Panc1 (cell line): Measurements from ENCODE around the gene SLC35A3. TPM values are rescaled to one million over a fixed set of nuclear protein-coding genes. Genes with fewer than 3 reads are reported as not detected.

ENCODE experiments used
- ATAC-seq: fragments of 200-7000 bp; cut with Tn5 transposase; 2 replicates; pipeline ENCODE4 v1.9.1; 2020; ENCODE audit warnings: mild to moderate bottlenecking, moderate library complexity
- BruUV-seq: library from RNA; stranded (reverse); fragments of 400-500 nt; replicated peaks from 2 replicates; lab custom pipeline; 2021; lab: Mats Ljungman, UMichigan
- CTCF ChIA-PET: fragments of 300-600 bp; sonication (Branson Sonifier 250); formaldehyde crosslinking; loops from one replicate; lab custom pipeline; 2022; ENCODE audit warnings: antibody characterized with exemption; lab: Charles Lee
- POLR2A ChIA-PET: fragments of 300-600 bp; sonication (Branson Sonifier 250); formaldehyde crosslinking; loops from one replicate; lab custom pipeline; 2022; ENCODE audit warnings: antibody characterized with exemption; lab: Charles Lee
- DNase-seq: peaks from one replicate; pipeline ENCODE4 v3.0.0-alpha.2; 2010; ENCODE audit warnings: low read depth, low spot score
- H3K27ac ChIP-seq: 2 replicates; pipeline ENCODE4 v1.5.1; 2011; ENCODE audit warnings: mild to moderate bottlenecking, low read length, inconsistent platforms
- H3K27me3 ChIP-seq: fragments of 200-500 bp; sonication (Bioruptor generic); 2 replicates; pipeline ENCODE4 v1.6.0; 2014; ENCODE audit warnings: low read length, inconsistent platforms; ENCODE audit not compliant: control insufficient read depth, insufficient read depth
- H3K36me3 ChIP-seq: fragments of 200-500 bp; sonication (Bioruptor generic); 2 replicates; pipeline ENCODE4 v1.5.1; 2014; ENCODE audit warnings: inconsistent platforms, mild to moderate bottlenecking, low read length, moderate library complexity; ENCODE audit not compliant: control insufficient read depth, insufficient read depth
- H3K4me1 ChIP-seq: 2 replicates; pipeline ENCODE4 v1.5.1; 2011; ENCODE audit warnings: inconsistent platforms, mild to moderate bottlenecking, low read length, moderate library complexity; ENCODE audit not compliant: control insufficient read depth, insufficient read depth
- H3K4me3 ChIP-seq, 2 experiments: 2 replicates each; pipeline ENCODE4 v1.5.1; 2011 to 2012; ENCODE audit warnings: low read depth in 2 of 2, low read length in 2 of 2, mild to moderate bottlenecking in 2 of 2, inconsistent platforms in 1 of 2, moderate library complexity in 1 of 2
- H3K9me3 ChIP-seq: fragments of 200-500 bp; sonication (Bioruptor generic); 2 replicates; pipeline ENCODE4 v1.5.1; 2014; ENCODE audit warnings: low read depth, mild to moderate bottlenecking, inconsistent platforms, low read length, moderate library complexity; ENCODE audit not compliant: control insufficient read depth, insufficient read depth
- POLR2AphosphoS5 ChIP-seq: IDR thresholded peaks from 2 replicates; pipeline ENCODE4 v1.6.1; 2012; ENCODE audit warnings: mild to moderate bottlenecking, low read depth, low read length, moderate library complexity
- SIN3A ChIP-seq: IDR thresholded peaks from 2 replicates; pipeline ENCODE4 v1.6.1; 2012; ENCODE audit warnings: low read depth, mild to moderate bottlenecking, low read length, moderate library complexity, borderline replicate concordance; ENCODE audit not compliant: insufficient read depth
- TCF7L2 ChIP-seq: IDR thresholded peaks from 2 replicates; pipeline ENCODE4 v1.6.1; 2011; ENCODE audit warnings: mild to moderate bottlenecking, low read depth, low read length, inconsistent platforms
- in situ Hi-C: cut with HindIII; loops from 2 replicates; pipeline ENCODE4 v1.10.0; 2016; ENCODE audit warnings: low sequenced_read_pairs, low pct_unique_long_range_greater_than_20kb
- intact Hi-C: fragments of 100-400 bp; cut with micrococcal nuclease; formaldehyde crosslinking; loops from one replicate; pipeline ENCODE4 v1.10.0; 2022; ENCODE audit not compliant: unreplicated experiment
- total RNA-seq: library from RNA; stranded (reverse); gene quantifications from one replicate; pipeline ENCODE4 v1.2.1, GENCODE V29; 2021; ENCODE audit not compliant: unreplicated experiment
- TF ChIP-seq, protein P1 (sequence below), 2 experiments: IDR thresholded peaks; 2 replicates each; pipeline ENCODE4 v1.6.1; 2011 to 2012; ENCODE audit warnings: low read depth in 2 of 2, control low read depth in 1 of 2, low read length in 1 of 2, mild to moderate bottlenecking in 1 of 2, moderate library complexity in 1 of 2; ENCODE audit not compliant: insufficient read depth in 1 of 2
- TF ChIP-seq, protein P2 (sequence below): fragments of 450-650 bp; IDR thresholded peaks from 2 replicates; pipeline ENCODE4 v1.5.1; 2017; ENCODE audit warnings: mild to moderate bottlenecking

Gene SLC35A3
- total RNA-seq, 1 experiment from 2014 or later: 15.9 TPM

DNA sequence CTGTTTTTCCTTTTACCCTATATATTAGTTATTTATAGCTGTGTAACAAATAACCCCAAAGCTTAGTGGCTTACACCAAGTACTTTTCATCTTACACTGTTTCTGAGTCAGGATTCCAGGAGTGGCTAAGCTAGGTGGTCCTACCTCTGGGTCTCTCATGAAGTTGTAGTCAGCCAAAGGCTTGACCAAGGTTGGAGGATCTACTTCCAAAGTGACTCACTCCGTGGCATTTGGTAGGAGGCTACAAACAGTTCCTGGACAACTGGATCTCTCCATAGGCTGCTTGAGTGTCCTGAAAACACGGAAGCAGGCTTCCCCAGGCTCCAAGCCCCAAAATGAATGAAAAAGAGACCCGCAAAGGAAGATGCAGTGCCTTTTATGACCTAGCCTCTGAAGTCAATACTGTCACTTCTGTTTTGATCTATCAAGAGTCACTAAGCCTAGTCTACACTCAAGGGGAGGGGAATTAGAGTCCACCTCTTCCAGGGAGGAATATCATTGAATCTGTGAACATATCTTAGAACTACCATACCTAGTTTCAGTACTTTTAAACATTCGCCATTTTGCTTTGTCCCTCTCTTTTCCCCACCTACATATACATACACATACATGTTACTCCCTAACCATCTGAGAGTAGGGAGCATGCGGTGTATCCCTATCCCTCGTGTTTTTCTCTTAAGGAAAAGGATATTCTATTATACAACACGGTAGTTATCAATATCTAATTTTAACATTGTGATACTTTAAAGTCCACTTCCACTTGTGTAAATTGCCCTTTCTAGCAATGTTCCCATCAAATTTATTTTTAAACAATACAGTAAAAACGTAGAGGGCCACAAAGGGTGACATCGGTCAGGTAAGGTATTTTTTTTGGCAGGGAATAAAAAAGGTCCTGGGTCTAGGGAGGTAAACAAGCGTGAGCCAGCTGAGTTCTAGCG, 67.2 kb downstream of the SLC35A3 start:
- peaks cover 4% of the 10 kb centered on the region; the same call in 1 of the 2 replicates for H3K4me1 ChIP-seq
- TF ChIP-seq, protein P1, sequence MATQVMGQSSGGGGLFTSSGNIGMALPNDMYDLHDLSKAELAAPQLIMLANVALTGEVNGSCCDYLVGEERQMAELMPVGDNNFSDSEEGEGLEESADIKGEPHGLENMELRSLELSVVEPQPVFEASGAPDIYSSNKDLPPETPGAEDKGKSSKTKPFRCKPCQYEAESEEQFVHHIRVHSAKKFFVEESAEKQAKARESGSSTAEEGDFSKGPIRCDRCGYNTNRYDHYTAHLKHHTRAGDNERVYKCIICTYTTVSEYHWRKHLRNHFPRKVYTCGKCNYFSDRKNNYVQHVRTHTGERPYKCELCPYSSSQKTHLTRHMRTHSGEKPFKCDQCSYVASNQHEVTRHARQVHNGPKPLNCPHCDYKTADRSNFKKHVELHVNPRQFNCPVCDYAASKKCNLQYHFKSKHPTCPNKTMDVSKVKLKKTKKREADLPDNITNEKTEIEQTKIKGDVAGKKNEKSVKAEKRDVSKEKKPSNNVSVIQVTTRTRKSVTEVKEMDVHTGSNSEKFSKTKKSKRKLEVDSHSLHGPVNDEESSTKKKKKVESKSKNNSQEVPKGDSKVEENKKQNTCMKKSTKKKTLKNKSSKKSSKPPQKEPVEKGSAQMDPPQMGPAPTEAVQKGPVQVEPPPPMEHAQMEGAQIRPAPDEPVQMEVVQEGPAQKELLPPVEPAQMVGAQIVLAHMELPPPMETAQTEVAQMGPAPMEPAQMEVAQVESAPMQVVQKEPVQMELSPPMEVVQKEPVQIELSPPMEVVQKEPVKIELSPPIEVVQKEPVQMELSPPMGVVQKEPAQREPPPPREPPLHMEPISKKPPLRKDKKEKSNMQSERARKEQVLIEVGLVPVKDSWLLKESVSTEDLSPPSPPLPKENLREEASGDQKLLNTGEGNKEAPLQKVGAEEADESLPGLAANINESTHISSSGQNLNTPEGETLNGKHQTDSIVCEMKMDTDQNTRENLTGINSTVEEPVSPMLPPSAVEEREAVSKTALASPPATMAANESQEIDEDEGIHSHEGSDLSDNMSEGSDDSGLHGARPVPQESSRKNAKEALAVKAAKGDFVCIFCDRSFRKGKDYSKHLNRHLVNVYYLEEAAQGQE (IDR thresholded peaks at IDR 0.05; ENCODE audit: insufficient read depth in 1 of 2, low read depth in 2 of 2, low read length in 1 of 2): no peak
- TF ChIP-seq POLR2AphosphoS5 (no peak), TCF7L2 (no peak), SIN3A (no peak; the same call in 1 of the 2 replicates)
- TF ChIP-seq, protein P2, sequence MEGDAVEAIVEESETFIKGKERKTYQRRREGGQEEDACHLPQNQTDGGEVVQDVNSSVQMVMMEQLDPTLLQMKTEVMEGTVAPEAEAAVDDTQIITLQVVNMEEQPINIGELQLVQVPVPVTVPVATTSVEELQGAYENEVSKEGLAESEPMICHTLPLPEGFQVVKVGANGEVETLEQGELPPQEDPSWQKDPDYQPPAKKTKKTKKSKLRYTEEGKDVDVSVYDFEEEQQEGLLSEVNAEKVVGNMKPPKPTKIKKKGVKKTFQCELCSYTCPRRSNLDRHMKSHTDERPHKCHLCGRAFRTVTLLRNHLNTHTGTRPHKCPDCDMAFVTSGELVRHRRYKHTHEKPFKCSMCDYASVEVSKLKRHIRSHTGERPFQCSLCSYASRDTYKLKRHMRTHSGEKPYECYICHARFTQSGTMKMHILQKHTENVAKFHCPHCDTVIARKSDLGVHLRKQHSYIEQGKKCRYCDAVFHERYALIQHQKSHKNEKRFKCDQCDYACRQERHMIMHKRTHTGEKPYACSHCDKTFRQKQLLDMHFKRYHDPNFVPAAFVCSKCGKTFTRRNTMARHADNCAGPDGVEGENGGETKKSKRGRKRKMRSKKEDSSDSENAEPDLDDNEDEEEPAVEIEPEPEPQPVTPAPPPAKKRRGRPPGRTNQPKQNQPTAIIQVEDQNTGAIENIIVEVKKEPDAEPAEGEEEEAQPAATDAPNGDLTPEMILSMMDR: no peak
- ATAC-seq (peak; percentile 18), DNase-seq (no peak)
- H3K27me3 ChIP-seq: no peaks in the 10 kb centered on the region
- no peaks in the 10 kb centered on the region for H3K9me3 ChIP-seq
- in situ Hi-C loops: no loop called here
- intact Hi-C loops: loop anchor here (10.0 kb wide), 1 partner anchor 232 kb away; no protein-coding TSS in a partner anchor
- peak overlapping the region; percentile 61 to 65 for H3K4me3 ChIP-seq
- POLR2A ChIA-PET: interaction anchor here (0.6 kb wide), 1 partner anchor 389 kb away, joined by 5 read pairs; no protein-coding TSS in a partner anchor
- peaks cover 6% of the 10 kb centered on the region; the same call in 1 of the 2 replicates for H3K36me3 ChIP-seq
- peak overlapping the region; percentile 92 for H3K27ac ChIP-seq
- CTCF ChIA-PET: no interaction called here
- BruUV-seq: TSS peak; percentile 97

DNA sequence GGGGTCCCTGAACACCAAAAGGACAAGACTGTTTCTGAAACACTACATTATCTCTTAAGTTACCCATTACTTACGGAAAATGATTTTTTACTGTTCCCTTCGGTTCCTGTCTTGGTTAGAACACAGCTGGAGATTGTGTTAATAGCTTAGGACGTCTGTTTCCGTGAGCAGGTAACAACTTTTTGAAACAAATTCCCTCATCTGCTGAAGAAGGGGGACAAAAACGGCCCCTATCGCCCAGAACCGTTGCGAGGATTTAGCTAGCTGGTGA, 67.8 kb downstream of the SLC35A3 start:
- ChIA-PET CTCF (no interaction called here), POLR2A (interaction anchor here (0.5 to 0.6 kb wide), 2 partner anchors 10 to 390 kb away, joined by 4 to 5 read pairs; no protein-coding TSS in a partner anchor)
- intact Hi-C loops: loop anchor here (10.0 kb wide), 1 partner anchor 233 kb away; no protein-coding TSS in a partner anchor
- no peaks in the 10 kb centered on the region for H3K9me3 ChIP-seq
- ATAC-seq: peak; percentile 6
- H3K27ac ChIP-seq: peak overlapping the region; percentile 92
- peak overlapping the region; percentile 61 to 65 for H3K4me3 ChIP-seq
- TF ChIP-seq POLR2AphosphoS5 (no peak), SIN3A (no peak), TCF7L2 (no peak)
- TF ChIP-seq, protein P2: no peak
- TF ChIP-seq, protein P1 (IDR thresholded peaks at IDR 0.05; ENCODE audit: insufficient read depth in 1 of 2, low read depth in 2 of 2, low read length in 1 of 2): no peak
- no TSS peak for BruUV-seq
- peaks cover 6% of the 10 kb centered on the region; the same call in 1 of the 2 replicates for H3K36me3 ChIP-seq
- H3K27me3 ChIP-seq: no peaks in the 10 kb centered on the region
- H3K4me1 ChIP-seq: peaks cover 4% of the 10 kb centered on the region; the same call in 1 of the 2 replicates
- in situ Hi-C loops: no loop called here
- DNase-seq: no peak
